Kidney capillary endothelial cell (primary cell): Measurements from ENCODE around the gene ZBTB20.
"Not testable (repeated sequence)": the region's sequence is repeated elsewhere in the genome, so short reads cannot be mapped to it uniquely, and the experiment has no call there.

Source experiments
- DNase-seq: peaks from one replicate; pipeline ENCODE4 v3.0.0-alpha.2; 2018; ENCODE audit warnings: low spot score

ZBTB20 gene

DNA sequence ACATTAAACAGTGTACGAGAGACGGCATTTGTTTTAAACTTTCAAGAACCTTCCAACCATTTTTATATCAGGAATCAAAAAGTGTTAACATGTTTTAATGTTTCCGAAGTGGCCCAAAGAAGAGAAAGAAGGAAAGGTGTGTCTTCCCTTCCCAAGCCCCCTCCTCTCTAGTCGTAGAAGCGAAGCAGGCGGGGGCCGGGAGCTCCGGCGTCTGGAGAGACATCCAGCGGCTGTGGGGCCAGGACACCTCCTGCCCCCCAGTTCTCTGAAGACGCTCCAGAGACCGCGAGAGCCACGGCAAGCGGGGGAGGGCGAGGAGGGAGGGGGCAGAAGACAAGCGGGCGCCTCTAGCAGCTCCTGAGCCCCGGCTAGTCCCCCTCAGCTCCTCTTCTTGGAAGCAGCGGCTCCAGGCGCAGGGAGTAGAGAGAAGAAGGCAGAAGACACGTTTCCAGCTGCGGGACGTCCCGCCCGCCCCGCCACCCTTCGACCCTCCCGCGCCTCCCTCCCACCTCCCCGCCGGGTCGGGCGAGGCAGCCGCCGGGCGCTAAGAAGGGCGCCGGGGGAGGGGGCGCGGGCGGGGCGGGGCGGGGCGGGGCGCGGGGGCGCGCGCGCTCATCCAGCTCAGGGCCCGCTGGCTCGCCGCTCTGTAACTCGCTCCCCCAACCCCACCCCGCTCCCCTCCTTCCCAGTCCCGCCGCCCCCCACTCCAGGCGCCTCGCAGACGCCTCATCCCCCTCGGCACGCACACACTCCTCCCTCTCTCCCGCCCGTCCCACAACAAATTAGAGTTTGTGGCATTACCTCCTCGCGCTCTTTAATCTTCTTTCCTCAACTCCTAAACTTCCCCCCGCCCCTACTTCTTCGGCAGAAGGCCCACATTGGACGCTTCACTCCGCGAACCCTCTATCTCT is at the start of gene ZBTB20:
Gene ZBTB20, minus strand, starts transcription at position 871 of the 911 bp plus-strand sequence.
- peak; percentile 39 for DNase-seq

DNA sequence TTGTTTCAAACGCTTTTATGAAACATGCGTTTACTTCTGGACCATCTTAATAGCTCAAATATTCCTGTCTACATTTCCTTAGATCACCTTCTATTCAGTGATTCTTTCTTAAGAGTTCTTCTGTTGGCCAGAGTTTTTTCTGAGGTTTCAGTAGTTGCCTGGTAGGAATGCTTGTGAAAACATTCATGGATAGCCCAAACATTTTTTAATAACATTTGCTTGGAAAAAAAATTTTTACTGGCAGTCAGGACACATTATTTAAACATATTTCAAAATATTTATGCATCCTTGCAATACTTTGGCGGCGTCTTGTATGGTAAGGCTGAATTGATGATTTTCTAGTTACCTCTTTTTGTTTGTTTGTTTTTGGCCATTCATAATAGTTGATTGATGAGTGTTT is 47.4 kb upstream of the ZBTB20 start:
- DNase-seq, result no peak

DNA sequence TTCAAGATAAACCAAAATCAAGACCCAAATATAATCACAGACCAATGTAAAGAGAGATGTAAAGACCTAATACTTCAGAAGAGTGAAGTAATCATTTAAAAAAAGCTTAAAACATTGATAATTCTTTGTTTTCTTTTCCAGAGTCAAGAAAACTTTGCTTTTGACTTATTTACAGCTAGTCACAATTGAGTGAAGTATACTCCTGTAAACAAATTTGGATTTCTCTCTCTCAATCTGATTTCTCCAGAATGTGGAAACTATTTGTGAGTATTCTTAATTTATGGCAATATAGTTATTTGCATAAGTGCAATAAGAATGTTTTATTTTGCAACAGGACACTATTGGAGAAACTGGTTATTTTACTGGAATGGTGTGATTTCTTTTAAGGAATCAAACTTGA is 43.7 kb upstream of the ZBTB20 start:
- DNase-seq, result no peak

DNA sequence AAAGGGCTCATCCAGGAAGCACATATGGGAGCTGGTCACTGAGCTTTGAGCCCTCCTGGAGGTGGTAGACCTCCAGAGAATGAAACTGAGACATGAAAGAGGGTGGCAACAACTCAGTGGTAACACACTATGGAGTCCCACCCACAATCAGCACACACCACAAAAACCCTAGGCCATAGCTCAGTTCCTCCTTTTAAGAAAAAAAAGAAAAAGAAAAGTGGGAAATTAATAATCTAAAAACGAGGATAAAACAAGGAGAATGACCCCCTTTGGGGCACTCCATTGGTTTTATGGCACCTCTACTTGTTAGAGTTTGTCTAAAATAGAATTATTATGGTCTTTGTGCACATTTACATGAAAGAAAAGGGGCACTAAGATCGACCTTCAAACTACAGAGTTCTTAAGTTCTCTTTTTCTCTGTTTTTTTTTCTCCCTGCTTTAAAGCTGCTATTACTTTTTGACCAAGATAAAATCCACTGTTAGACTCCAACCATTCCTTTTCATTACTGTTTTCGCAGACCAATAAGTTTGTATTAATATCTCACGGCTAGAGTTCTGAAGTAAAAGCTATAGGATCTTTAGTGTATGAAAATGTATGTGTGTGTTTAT is 40.2 kb upstream of the ZBTB20 start:
- no peak for DNase-seq

DNA sequence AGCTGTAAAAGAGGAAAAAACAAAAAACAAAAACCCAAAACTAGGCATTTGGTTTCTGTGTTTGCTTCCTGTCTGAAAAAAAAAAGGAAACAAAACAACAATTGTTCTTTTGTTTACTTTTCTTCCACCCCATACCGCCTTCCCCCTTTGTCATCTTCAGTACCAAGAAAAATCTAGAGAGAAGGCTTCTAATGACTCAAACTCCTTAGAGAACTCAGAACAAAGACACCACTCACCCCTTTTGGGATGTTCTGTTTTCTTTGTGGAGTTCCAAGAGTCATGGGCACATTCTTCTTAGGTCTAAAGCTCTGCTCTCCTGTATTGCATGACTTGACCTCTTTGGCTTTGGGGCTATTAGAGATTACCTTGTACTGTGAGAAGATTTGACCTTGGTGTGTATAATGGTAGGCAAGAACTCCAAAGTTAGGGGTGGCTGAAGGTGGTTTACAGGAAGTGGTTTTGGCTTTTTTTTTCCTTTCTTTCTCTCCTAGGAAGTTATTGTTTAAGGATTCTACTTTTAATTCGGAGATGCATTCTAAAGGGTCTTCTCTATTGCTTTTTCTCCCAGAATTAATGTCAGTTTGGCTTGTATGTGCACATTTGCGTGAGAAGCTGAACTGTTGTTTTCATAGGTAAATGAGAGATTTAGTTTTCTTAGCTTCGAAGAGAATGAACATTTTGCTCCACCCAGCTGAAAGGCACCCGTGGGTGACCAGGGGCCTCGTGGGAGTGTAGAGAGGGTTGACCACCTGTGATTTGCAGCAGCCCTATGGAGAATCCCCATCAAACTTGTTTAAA is 39.5 kb upstream of the ZBTB20 start:
- DNase-seq, result no peak

DNA sequence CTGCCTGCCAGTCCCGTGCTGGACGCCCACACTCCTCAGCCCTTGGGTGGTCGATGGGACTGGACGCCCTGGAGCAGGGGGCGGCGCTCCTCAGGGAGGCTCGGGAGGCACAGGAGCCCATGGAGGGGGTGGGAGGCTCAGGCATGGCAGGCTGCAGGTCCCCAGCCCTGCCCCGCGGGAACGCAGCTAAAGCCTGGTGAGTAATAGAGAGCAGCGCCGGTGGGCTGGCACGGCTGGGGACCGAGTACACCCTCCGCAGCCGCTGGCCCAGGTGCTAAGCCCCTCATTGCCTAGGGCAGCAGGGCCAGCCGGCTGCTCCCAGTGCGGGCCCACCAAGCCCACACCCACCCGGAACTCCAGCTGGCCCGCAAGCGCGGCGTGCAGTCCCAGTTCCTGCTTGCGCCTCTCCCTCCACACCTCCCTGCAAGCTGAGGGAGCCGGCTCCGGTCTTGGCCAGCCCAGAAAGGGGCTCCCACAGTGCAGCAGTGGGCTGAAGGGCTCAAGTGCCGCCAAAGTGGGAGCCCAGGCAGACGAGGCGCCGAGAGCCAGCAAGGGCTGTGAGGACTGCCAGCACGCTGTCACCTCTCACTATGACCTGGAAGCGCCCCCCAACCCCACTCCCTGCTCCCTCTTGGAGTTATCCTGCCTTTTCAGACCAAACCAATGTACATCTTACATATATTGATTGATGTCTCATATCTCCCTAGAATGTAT is 37.9 kb upstream of the ZBTB20 start:
- DNase-seq, result not testable (repeated sequence)

DNA sequence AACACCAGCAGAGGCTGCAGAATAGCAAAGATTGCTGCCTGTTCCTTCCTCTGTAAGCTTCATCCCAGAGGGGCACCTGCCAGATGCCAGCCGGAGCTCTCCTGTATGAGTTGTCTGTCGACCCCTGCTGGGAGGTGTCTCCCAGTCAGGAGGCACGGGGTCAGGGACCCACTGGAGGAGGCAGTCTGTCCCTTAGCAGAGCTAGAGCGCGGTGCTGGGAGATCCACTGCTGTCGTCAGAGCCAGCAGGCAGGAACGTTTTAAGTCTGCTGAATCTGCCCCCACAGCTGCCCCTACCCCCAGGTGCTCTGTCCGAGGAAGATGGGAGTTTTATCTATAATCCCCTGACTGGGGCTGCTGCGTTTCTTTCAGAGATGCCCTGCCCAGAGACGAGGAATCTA is 31.8 kb upstream of the ZBTB20 start:
- DNase-seq, result not testable (repeated sequence)

DNA sequence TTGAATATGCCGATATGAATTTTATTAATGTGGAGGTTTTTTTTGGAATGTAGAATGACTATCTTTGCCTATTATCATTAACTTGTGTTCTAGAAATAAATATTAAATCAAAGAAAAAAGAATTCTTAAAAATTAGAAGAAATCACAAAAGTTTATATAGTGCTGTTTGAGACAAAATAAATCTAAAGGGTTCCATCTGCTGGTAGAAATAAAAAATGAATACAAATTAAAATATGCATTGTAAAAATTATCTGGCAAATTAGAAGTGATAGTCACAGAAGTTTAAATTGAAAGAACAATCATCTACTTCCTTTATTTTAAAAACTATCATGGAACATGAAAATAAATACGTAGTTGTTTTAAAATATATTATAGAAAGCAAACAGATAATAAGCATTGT is 22.7 kb upstream of the ZBTB20 start:
- no peak for DNase-seq

DNA sequence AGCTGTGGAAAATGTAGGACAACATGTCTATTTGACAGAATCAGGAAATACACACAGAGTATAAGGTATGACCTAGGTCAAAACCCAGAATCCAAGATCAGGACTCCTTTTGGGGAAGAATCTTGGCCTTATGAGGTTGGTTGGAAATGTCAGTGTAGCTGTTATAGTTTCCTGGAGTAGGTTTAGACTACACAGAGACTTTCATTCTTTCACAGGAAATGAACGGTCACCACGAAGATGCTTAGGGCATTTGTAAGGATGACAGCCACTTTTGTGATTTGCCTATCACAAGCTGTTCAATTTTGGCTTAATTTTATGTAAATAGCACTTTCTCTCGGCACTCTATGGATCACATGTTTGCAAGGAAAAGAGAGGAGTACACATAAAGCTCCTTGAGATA is 18.6 kb upstream of the ZBTB20 start:
- no peak for DNase-seq

DNA sequence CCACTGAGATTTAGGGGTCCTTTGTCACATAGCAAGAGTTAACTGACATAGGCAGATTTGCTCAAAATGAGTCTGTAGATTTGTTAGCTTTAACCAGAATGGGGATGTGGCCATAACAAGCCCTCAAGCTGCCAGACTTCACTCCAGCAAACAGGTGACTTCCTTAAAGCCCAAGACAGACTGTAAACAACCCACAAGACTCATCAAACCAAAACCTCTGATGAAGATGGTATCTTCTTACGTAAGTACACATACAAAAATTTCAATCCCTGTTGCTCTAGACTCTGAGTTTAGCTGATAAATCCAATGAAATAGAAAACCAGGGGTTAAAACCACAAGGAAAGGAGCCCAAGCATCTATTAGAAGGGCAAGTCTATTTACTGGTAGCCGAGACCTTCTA is 18.2 kb upstream of the ZBTB20 start:
- DNase-seq, result no peak

DNA sequence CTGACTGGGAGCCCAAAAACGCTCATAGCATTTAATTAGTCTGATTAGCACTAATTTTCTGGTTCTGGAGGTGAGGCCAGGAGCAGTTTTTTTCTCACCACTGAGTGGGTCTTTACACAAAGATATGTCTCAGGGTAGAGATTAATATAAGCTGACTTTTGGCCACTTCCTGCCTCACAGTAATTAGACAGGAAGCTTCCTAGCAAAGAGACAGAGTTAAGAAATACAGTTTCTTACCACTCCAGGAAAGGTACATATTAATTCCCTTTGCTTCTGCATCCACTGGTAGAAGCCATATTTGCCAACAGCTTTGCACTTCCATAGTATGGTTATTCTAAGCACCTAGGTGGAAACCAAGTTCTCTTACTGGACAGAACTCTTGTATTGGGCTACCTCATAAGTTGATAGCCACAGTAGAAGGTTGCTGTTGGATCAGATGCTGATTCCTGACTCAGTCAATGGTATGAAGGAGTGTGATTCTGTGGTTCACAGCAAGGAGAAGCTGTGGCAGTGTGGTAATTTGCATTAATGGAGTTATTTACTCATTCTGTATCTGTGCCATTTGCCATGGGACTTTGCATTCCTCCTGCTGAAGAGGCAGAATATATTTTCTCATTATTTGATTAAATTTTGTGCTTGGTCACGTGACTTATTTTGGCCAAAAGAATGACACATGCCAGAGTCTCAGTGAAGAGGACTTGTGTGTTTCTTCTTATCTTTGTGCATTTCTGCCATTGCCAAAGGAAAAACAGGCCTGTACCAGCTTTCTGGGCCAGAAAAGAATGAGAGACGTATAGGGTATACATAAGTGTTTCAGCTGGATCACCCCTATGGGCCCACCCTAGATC is 17.5 kb upstream of the ZBTB20 start:
- no peak for DNase-seq

DNA sequence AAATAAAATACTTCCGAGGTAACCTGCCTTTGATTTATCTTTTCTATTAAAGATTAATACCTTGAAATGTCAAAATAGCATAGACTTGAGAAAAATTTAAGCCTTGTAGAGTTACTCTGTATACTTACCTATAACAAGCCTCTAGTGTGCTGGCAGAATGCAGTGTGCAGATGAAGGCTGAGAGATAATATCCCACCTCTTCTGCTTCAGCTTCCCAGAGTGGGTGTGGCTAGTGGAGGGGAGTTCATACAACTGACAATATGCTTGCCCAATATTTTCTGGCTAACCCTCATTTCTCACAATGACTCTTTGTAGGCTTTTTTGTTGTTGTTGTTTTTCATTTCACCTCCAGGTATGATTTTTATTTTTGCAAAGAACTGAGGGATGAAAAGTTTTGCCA is 15.7 kb upstream of the ZBTB20 start:
- DNase-seq, result no peak

DNA sequence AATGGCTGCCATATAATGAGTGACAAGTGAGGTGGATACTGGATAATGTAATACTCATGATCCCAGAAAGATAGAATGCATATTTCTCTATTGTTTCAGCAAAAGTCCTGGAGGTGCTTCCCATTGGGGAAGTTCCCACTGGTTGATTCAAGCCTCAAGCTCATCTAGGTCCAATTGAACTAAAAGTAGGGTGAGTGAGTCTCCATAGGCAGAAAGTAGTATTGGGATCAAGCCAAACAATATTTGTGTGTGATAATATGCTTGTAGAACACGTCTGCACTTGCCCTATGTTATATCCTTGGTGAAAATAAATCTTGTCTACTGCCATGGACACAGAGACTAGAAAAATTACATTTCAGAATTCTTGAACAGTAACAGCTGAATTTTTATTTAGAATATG is 14.8 kb upstream of the ZBTB20 start:
- DNase-seq, result no peak

DNA sequence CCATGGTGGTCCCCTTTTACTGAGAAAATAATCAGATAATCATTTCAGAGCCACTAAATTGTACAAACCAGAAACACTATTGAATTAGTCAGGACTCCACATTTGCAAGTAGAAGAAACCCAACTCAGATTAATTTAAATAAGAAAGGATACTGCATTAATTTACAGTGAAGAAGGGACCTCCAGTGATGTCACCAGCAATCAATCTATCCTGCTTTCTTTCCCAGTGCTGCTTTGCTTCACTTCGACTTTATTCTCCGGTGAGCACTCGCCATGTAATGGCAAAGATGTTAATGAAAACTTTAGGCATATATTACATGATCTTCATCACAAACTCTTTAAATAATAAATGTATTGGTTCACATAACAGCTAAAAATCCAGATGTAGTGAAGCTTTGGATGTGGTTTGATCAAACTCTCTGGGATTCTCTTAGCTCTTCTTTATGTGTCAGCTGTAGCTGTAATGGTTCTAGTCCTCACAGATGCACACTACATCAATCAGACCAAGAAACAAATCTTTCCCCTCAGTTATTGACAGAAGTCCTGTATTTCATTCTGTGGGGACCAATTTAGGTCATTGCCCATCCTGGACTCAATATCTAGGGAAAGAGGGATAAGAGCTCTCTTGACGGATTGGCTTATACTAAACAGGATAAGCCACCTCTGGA is 14.2 kb upstream of the ZBTB20 start:
- DNase-seq, result no peak

DNA sequence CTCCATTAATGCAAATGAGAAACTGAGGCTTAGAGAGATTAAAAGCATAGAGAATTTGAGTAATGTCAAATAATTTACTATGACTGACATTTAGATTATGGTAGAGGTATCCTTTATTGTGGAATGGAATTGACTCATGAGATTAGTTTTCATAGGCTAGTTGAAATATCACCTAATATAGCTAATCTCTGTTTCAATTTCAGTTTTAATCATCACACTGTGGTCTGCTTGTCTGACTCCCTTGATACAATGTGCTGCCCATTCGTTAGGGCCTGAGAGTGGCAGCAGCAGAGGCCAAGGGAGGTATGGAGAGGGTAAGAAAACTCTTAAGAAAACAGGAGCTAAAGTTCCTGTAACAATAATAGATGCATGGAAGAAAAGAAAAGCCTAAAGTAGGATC is 13.2 kb upstream of the ZBTB20 start:
- no peak for DNase-seq

DNA sequence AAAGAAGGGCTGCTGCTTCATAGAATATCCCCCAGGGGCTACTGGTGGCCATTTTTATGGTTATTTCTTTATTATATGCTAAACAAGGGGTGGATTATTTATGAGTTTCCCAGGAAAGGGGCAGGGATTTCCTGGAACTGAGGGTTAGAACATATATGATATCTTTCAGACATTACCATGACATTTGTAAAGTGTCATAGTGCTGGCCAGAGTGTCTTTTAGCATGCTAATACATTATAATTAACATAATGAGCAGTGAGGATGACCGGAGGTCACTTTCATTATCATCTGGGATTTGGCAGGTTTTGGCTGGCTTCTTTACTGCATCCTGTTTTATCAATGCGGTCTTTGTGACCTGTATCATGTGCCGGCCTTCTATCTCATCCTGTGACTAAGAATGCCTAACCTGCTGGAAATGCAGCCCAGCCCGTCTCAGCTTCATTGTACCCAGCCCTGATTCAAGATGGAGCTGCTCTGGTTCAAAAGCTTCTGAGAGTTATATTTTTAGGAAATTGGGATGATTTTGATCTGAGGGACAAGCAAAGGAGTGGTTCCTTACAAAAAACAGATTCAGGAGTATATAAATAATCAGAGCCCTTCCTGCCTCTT is 9.1 kb upstream of the ZBTB20 start:
- no peak for DNase-seq

DNA sequence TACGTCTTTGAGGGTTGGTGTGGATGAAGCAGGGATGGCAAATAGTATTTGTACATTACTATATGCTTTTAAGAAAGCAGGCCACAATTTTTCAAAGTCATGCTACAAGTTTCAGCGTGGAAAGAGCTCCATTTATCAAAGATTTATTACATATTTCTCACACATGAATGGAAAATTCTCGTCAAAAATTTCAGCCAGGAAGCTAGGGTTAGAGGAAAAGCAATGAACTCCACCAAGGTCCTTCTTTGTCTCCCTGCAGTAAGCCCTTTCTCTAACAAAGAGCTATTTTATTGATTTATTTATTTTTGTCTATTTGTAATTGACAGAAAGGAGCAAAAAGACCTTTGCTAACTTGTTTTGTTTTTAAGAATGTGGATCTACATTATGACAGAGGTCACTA is 7.5 kb upstream of the ZBTB20 start:
- DNase-seq, result no peak

DNA sequence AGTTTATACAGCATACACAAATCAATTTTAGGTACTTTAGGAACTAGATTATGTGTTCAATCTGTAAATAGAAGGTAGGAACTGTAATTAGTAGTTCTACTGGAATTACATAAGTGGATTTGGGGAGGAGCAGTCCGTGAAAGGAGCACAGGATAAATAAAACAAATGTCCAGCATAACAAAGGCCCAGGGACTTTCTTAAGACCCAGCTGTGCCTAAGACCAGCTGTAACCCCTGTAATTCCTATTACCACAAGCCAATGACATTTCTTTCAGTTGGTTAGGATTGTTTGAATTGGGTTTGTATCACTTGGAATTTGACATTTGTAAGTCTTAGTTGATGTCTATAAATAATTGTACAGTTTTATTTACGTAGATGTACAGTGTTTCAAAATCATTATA is 4.8 kb upstream of the ZBTB20 start:
- no peak for DNase-seq

DNA sequence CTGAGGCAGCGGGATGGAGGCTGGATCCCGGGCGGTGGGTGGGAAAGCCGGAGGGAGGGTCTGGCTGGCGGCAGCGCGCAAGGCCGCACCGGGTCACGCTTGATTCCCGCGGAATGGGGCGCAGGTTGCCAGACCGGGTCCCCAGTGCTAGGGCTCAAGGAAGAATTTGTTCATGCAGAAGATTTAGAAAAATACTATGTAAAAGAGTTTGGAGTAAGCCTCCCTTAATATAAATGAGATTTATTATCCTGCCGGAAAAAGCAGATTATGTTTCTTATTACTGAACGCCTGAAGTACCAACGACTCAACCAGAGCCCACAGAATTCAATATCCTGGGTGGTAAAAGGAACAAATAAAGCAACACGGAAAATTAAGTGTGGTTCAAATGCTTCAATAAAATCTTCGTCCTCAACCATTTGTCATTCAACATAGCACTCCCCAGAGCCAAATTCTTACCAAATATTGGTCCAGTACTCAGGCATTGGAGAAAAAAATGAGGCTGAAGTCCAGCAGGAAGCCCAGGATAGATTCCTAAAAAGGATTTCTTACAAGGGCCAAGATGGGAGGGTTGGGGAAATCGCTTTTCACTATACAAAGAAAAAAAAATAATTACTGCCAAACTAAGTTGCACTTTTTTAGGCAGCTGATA is 1.2 kb upstream of the ZBTB20 start:
- DNase-seq, result peak; percentile 17
